K562 (cell line): ENCODE measurements around the gene CCDC85B. TPM values are rescaled to one million over a fixed set of nuclear protein-coding genes. Genes with fewer than 3 reads are reported as not detected.

ENCODE experiments used
- ATAC-seq: fragments of 200-7000 bp; cut with Tn5 transposase; 3 replicates; pipeline ENCODE4 v1.9.1; 2020; ENCODE audit warnings: moderate library complexity
- BruUV-seq: library from RNA; stranded (reverse); fragments of 400-500 nt; replicated peaks from 2 replicates; lab custom pipeline; 2021; lab: Mats Ljungman, UMichigan
- CTCF ChIA-PET: fragments of 300-600 bp; formaldehyde crosslinking; extraction: SDS; loops from one replicate; lab custom pipeline; 2021; ENCODE audit warnings: low intra/inter-chr PET ratio; lab: Yijun Ruan, JAX
- POLR2A ChIA-PET: fragments of 300-600, 350-650 bp; sonication (Branson Sonifier 250); formaldehyde crosslinking; extraction: SDS; loops from one replicate; lab custom pipeline; 2021; ENCODE audit warnings: antibody characterized with exemption, inconsistent platforms; lab: Yijun Ruan, JAX
- DNase-seq, 4 experiments: peaks; one replicate each; pipeline versions ENCODE4 v3.0.0 to v3.0.0-alpha.2; 2011 to 2018; ENCODE audit warnings: low spot score in 3 of 4, mixed read lengths in 3 of 4; ENCODE audit errors: extremely low read depth in 1 of 4
- FAIRE-seq: peaks from 2 replicates; lab custom pipeline; 2011; peaks lifted over from hg19 to GRCh38; lab: Jason Lieb, UNC
- H2AFZ ChIP-seq: 2 replicates; pipeline ENCODE4 v1.6.0; 2011; ENCODE audit warnings: low read depth, low read length, control low read depth, inconsistent platforms
- H3K27ac ChIP-seq: fragments of 200-600 bp; 3 replicates; pipeline ENCODE4 v1.8.0; 2011; ENCODE audit warnings: low read depth, mild to moderate bottlenecking, control low read depth, inconsistent platforms, low read length, moderate library complexity, mixed read lengths; ENCODE audit errors: extremely low read depth
- H3K27me3 ChIP-seq, 2 experiments: fragments of 300-600 bp in 1 of 2; 2 replicates in 1 of 2; 3 replicates in 1 of 2; pipeline versions ENCODE4 v1.6.0 to v1.8.0; 2011; ENCODE audit warnings: inconsistent platforms in 2 of 2, low read length in 2 of 2, mild to moderate bottlenecking in 1 of 2, mixed read lengths in 1 of 2, moderate library complexity in 1 of 2; ENCODE audit not compliant: control insufficient read depth in 2 of 2, insufficient read depth in 2 of 2
- H3K36me3 ChIP-seq: fragments of 300-600 bp; 3 replicates; pipeline ENCODE4 v1.8.0; 2011; ENCODE audit warnings: mild to moderate bottlenecking, low read length, inconsistent platforms; ENCODE audit not compliant: control insufficient read depth, insufficient read depth
- H3K4me1 ChIP-seq, 2 experiments: fragments of 200-600 bp in 1 of 2; replicated peaks in 1 of 2; 2 replicates in 1 of 2; 3 replicates in 1 of 2; pipeline versions ENCODE4 v1.5.1 to v1.8.0; 2011; ENCODE audit warnings: inconsistent platforms in 2 of 2, low read length in 2 of 2, mild to moderate bottlenecking in 1 of 2, mixed read lengths in 1 of 2, moderate library complexity in 1 of 2; ENCODE audit not compliant: control insufficient read depth in 2 of 2, insufficient read depth in 2 of 2
- H3K4me2 ChIP-seq: 2 replicates; pipeline ENCODE4 v1.6.1; 2011; ENCODE audit warnings: low read length, control low read depth, inconsistent platforms, mixed read lengths; ENCODE audit not compliant: insufficient read depth
- H3K4me3 ChIP-seq: fragments of 200-600 bp; sonication (generic), shearing (Covaris generic); 2 replicates; pipeline ENCODE4 v1.5.1; 2016; ENCODE audit warnings: control low read depth, inconsistent platforms
- H3K79me2 ChIP-seq: fragments of 200-600 bp; 3 replicates; pipeline ENCODE4 v1.8.0; 2011; ENCODE audit warnings: low read length, inconsistent platforms; ENCODE audit not compliant: control insufficient read depth, insufficient read depth
- H3K9ac ChIP-seq, 2 experiments: 2 replicates each; pipeline versions ENCODE4 v1.6.0 to v1.6.1; 2011; ENCODE audit warnings: low read depth in 2 of 2, low read length in 2 of 2, control low read depth in 1 of 2, inconsistent platforms in 1 of 2, mild to moderate bottlenecking in 1 of 2, mixed read lengths in 1 of 2; ENCODE audit not compliant: insufficient read depth in 1 of 2
- H3K9me1 ChIP-seq: one replicate; pipeline ENCODE4 v1.6.0; 2011; ENCODE audit warnings: inconsistent platforms, mild to moderate bottlenecking, low read length, moderate library complexity; ENCODE audit not compliant: control insufficient read depth, insufficient read depth
- H3K9me3 ChIP-seq: replicated peaks from 2 replicates; pipeline ENCODE4 v1.5.1; 2011; ENCODE audit warnings: low read depth, low read length, inconsistent platforms; ENCODE audit not compliant: control insufficient read depth, insufficient read depth
- H4K20me1 ChIP-seq: replicated peaks from 2 replicates; pipeline ENCODE4 v1.6.1; 2011; ENCODE audit warnings: low read length, inconsistent platforms, mixed read lengths; ENCODE audit not compliant: control insufficient read depth, insufficient read depth
- ATF7 ChIP-seq: fragments of 450-650 bp; IDR thresholded peaks from 2 replicates; pipeline ENCODE4 v1.7.1; 2014; ENCODE audit warnings: mild to moderate bottlenecking, moderate library complexity
- CBX1 ChIP-seq: sonication (generic); IDR thresholded peaks from 2 replicates; pipeline ENCODE4 v1.6.1; 2016; ENCODE audit warnings: antibody characterized with exemption, low read depth, mild to moderate bottlenecking
- CBX5 ChIP-seq: IDR thresholded peaks from 2 replicates; pipeline ENCODE4 v1.6.1; 2014; ENCODE audit warnings: low read depth, borderline replicate concordance
- CCAR2 ChIP-seq: fragments of 200-400 bp; formaldehyde crosslinking; IDR thresholded peaks from 2 replicates; pipeline ENCODE4 v1.6.1; 2017; ENCODE audit warnings: mild to moderate bottlenecking, low read depth, low read length
- KLF6 ChIP-seq: fragments of 250-450 bp; sonication (Bioruptor Pico); IDR thresholded peaks from 2 replicates; pipeline ENCODE4 v1.4.0; 2020; ENCODE audit warnings: mild to moderate bottlenecking, moderate library complexity, borderline replicate concordance
- POLR2AphosphoS5 ChIP-seq: IDR thresholded peaks from 2 replicates; pipeline ENCODE4 v1.6.1; 2011; ENCODE audit warnings: mild to moderate bottlenecking, low read depth, low read length, moderate library complexity; ENCODE audit not compliant: control insufficient read depth, insufficient read depth
- POLR3A ChIP-seq: IDR thresholded peaks from 2 replicates; pipeline ENCODE4 v1.6.1; 2011; ENCODE audit warnings: borderline replicate concordance, mild to moderate bottlenecking, moderate library complexity; ENCODE audit not compliant: insufficient read length, insufficient read depth; ENCODE audit errors: extremely low read depth
- SAFB ChIP-seq: fragments of 200-400 bp; formaldehyde crosslinking; IDR thresholded peaks from 2 replicates; pipeline ENCODE4 v1.6.1; 2017; ENCODE audit warnings: low read depth, low read length, borderline replicate concordance
- USF1 ChIP-seq: sonication (generic); formaldehyde crosslinking; IDR thresholded peaks from 2 replicates; pipeline ENCODE4 v1.9.0; 2022; ENCODE audit warnings: mild to moderate bottlenecking, missing genetic modification reagents
- ZKSCAN1 ChIP-seq: fragments of 150-350 bp; IDR thresholded peaks from 2 replicates; pipeline ENCODE4 v1.6.1; 2016; ENCODE audit warnings: low read depth, low read length
- WGBS: fragments of 100-300 bp; shearing (Covaris generic); methylation state at CpG from one replicate; pipeline ENCODE4 v1.1.6; 2016; ENCODE audit warnings: low coverage, mixed read lengths; ENCODE audit not compliant: insufficient coverage; ENCODE audit errors: missing lambda C conversion rate; 5-methylcytosine and 5-hydroxymethylcytosine counted together
- in situ Hi-C: fragments of 300-500 bp; cut with MboI; formaldehyde crosslinking; loops from 4 replicates; pipeline ENCODE4 v1.15.0; 2018; ENCODE audit warnings: inconsistent platforms, mixed read lengths
- intact Hi-C: fragments of 100-400 bp; cut with micrococcal nuclease; formaldehyde crosslinking; loops from 2 replicates; pipeline ENCODE4 v1.14.2; 2022
- polyA plus RNA-seq, 8 experiments: library from polyadenylated mRNA; depleted of rRNA in 4 of 8; stranded (reverse) in 5 of 8; unstranded in 3 of 8; fragments of >200 nt; fragmentation: Nextera tagmentation in 2 of 8; fragmentation: Illumina TruSeq in 1 of 8; extraction: Ambion mirVana in 2 of 8; extraction: Trizol in 1 of 8; gene quantifications; 2 replicates each; pipeline versions ENCODE4 v1.2.1 to v1.2.3, GENCODE V29; 2011 to 2014; ENCODE audit warnings: inconsistent platforms in 1 of 8, missing spikeins in 1 of 8
- total RNA-seq, 7 experiments: library from RNA; depleted of rRNA in 6 of 7; stranded (reverse); fragments of >200 nt in 6 of 7; fragmentation: Illumina TruSeq in 2 of 7; extraction: Trizol in 2 of 7; gene quantifications; 2 replicates each; pipeline versions ENCODE4 v1.2.1 to v1.2.3, GENCODE V29; 2011 to 2021; ENCODE audit warnings: low replicate concordance in 1 of 7
- TF ChIP-seq, protein P1 (sequence below): sonication (generic); IDR thresholded peaks from 2 replicates; pipeline ENCODE4 v1.6.1; 2016
- TF ChIP-seq, protein P2 (sequence below): fragments of 250-450 bp; sonication (Bioruptor Pico); IDR thresholded peaks from 2 replicates; pipeline ENCODE4 v1.4.0; 2020; ENCODE audit warnings: mild to moderate bottlenecking, moderate library complexity

Gene CCDC85B
- total and polyA plus RNA-seq, 9 of the 15 experiments (the other 6 are each of a cell fraction or from before 2014, with no cell fraction given): 0.14 to 138 (median 6.2) TPM

GRCh38 chr11:65862941-65863888 lies 27.3 kb upstream of the CCDC85B start (continued):
- TF ChIP-seq, protein P1, sequence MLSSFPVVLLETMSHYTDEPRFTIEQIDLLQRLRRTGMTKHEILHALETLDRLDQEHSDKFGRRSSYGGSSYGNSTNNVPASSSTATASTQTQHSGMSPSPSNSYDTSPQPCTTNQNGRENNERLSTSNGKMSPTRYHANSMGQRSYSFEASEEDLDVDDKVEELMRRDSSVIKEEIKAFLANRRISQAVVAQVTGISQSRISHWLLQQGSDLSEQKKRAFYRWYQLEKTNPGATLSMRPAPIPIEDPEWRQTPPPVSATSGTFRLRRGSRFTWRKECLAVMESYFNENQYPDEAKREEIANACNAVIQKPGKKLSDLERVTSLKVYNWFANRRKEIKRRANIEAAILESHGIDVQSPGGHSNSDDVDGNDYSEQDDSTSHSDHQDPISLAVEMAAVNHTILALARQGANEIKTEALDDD: no peak
- TF ChIP-seq USF1 (CRISPR knock-in tag) (no peak), KLF6 (no peak)

DNA sequence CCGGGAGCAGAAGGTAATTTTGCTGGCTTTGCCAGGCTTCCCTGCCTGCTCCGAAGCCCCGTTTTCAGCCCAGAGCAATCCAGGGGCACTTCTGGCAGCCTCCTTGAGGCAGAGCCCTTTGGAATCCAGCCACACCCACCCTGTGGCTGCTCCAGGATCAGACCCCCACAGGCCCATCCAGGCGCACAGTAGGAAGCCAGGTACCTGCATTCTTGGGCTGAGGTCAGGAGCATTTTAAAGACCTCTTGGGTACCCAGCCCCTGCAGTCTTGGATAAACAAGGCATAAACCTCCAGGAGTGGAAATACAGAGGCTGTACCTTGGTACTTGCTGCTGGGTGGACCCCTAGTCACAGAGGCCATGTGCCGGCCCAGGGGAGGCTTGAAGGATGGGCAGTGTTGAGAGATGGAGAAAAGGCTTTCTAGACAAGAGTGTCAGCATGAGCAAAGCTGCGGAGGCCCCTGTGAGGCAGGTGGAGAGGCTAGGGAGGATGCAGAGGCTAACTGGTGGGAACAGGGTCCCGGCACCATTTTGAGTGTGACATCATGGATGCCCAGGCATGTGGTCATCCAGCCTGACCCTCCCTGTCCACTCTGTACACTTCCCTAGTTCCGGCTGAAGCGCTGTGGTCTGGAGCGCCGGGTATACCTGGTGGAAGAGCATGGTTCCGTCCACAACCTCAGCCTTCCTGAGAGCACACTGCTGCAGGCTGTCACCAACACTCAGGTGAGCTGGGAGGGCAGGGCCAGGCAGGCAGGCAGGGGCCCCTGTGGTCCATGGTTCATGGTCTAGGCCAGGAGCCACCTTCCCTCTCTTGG lies 26.4 kb upstream of the CCDC85B start:
- DNase-seq (no peak), ATAC-seq (no peak), FAIRE-seq (no peak)
- ChIA-PET POLR2A (interaction anchor here (0.5 to 8.2 kb wide), 7 partner anchors 8 to 46 kb away, joined by 3 to 147 read pairs (median 4); partner anchors contain the start of genes CCDC85B, CTSW and FIBP), CTCF (no interaction called here)
- no peaks in the 10 kb centered on the region for H3K9me1 ChIP-seq
- intact Hi-C loops (no loop called here), in situ Hi-C loops (no loop called here)
- H3K27ac ChIP-seq: no peak overlapping the region
- no peaks in the 10 kb centered on the region; a peak in 1 of 5 replicates for H3K27me3 ChIP-seq
- no TSS peak for BruUV-seq
- H3K79me2 ChIP-seq: peaks cover 26% of the 10 kb centered on the region
- no peak overlapping the region for H3K4me3 ChIP-seq
- H2AFZ ChIP-seq: no peak overlapping the region
- no peak overlapping the region for H3K4me2 ChIP-seq
- H3K4me1 ChIP-seq: peaks cover 22 to 79% of the 10 kb centered on the region in 2 experiments
- H3K36me3 ChIP-seq: peaks cover 72% of the 10 kb centered on the region; the same call in 2 of the 3 replicates
- peak overlapping the region in 1 of 2 experiments; percentile 7; a peak in 1 of 4 replicates for H3K9ac ChIP-seq
- 86% methylated on average over 12 of the region's 12 CpGs for whole genome bisulfite sequencing
- H3K9me3 ChIP-seq: no peaks in the 10 kb centered on the region
- H4K20me1 ChIP-seq: no peaks in the 10 kb centered on the region
- TF ChIP-seq CCAR2 (no peak), ZKSCAN1 (0 out of 2 replicates have a peak, but pooled peaks have one; percentile 60), CBX1 (no peak), ATF7 (no peak), SAFB (no peak), CBX5 (no peak), POLR2AphosphoS5 (0 out of 2 replicates have a peak, but pooled peaks have one; percentile 5), POLR3A (no peak)
- TF ChIP-seq, protein P2, sequence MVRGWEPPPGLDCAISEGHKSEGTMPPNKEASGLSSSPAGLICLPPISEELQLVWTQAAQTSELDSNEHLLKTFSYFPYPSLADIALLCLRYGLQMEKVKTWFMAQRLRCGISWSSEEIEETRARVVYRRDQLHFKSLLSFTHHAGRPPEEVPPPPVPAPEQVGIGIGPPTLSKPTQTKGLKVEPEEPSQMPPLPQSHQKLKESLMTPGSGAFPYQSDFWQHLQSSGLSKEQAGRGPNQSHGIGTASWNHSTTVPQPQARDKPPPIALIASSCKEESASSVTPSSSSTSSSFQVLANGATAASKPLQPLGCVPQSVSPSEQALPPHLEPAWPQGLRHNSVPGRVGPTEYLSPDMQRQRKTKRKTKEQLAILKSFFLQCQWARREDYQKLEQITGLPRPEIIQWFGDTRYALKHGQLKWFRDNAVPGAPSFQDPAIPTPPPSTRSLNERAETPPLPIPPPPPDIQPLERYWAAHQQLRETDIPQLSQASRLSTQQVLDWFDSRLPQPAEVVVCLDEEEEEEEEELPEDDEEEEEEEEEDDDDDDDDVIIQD: no peak
